ENCODE measurements around the gene AADACL3.

Gene AADACL3

GRCh38 chr1:12769976-12770505 lies 54.1 kb downstream of the AADACL3 start:
- DNase-seq: no peak

GRCh38 chr1:12770620-12771019 lies 54.7 kb downstream of the AADACL3 start:
- no peak for DNase-seq

DNA sequence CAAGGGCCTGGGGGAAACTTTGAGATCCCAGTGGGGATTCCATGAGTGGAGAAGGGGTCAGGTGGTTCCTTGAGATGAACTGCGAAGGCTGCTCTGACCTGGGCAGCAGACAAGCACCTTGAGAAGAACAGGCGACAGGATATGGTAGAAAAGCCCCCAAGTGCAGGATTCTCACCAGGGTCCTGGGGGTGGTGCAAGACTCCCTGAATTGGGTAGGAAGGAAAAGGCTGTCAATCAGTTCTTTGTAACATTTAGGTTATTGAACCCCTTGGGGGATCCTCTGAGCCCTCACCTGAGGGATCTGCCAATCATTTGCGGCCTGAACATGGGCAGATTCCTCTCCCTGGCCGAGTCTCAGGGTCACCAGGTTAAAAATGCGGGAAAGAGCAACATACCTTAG lies 55.3 kb downstream of the AADACL3 start:
- no peak for DNase-seq

- no peak for DNase-seq
Measured at GRCh38 chr1:12772520-12772919, 56.6 kb downstream of the AADACL3 start.

DNA sequence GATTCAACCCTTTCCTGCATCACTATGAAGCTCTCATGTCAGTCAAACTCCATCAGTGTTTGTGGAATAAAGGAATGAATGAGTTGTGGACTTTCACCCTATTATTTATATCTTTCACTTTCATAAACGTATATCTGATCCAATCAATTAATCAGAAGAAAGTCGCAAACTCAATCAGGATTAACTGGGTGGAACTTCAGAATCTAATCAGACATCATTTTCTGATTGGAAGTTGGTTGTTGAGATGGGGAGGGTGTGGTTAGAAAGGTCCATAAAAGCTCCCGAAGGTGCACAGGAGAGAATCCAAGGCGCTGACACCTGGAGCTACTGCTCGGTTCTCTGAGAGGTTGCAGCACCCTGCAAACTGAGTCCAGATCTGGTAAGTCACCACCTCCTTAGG lies 57.5 kb downstream of the AADACL3 start, which contains the start of gene PRAMEF12:
PRAMEF12 (plus strand) TSS at position 301 of the 400 bp plus-strand sequence. CDS start 1,130 bp downstream, outside the sequence.
- no peak for DNase-seq

DNA sequence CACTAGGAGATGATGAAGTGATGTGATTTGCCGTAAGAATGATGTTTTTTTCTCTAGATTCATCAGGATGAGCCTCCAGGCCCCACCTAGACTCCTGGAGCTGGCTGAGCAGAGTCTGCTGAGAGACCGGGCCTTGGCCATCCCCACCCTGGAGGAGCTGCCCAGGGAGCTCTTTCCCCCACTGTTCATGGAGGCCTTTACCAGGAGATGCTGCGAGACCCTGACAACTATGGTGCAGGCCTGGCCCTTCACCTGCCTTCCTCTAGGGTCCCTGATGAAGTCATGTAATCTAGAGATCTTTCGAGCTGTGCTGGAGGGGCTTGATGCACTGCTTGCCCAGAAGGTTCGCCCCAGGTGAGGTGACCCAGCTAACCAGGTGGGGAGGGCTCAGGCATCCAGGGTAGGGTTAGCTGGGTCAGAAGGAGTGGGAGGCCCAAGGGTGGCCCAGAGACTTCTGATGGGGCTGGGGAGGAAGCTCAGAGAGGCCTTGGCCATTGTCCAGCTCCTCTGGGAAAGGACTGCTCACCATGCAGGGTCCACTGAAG lies 59.0 kb downstream of the AADACL3 start:
- no peak for DNase-seq

- DNase-seq: no peak
Measured at GRCh38 chr1:12775443-12775842, 59.5 kb downstream of the AADACL3 start.

DNA sequence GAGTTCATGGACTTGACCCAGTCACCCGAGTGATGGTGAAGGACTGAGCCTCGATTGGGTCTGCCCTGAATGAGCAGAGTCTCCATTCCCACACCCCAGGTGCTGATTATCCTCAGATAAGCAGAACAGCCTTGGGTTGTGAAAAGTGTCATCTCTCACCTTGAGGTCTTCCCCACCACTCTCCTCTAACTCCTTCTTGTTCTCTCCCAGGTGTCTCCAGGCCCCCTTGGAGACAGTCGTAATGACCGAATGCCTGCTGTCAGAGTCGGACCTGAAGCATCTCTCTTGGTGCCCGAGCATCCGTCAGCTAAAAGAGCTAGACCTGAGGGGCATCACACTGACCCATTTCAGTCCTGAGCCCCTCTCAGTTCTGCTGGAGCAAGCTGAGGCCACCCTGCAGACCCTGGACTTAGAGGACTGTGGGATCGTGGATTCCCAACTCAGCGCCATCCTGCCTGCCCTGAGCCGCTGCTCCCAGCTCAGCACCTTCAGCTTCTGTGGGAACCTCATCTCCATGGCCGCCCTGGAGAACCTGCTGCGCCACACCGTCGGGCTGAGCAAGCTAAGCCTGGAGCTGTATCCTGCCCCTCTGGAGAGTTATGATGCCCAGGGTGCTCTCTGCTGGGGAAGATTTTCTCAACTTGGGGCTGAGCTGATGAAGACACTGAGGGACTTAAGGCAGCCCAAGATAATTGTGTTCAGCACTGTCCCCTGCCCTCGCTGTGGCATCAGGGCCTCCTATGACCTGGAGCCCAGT lies 61.1 kb downstream of the AADACL3 start:
- DNase-seq: no peak
